Retinal pigment epithelial cell (primary cell): ENCODE data around the gene SLC7A14.

Experiments used
- DNase-seq: peaks from one replicate; pipeline ENCODE4 v3.0.0-alpha.2; 2010; ENCODE audit warnings: low read depth
- H3K4me3 ChIP-seq: 2 replicates; pipeline ENCODE4 v1.5.1; 2011; ENCODE audit warnings: mild to moderate bottlenecking, low read length, control low read depth, moderate library complexity
- TF ChIP-seq, protein P1 (sequence below): conservative IDR thresholded peaks from 2 replicates; pipeline ENCODE4 v1.5.1; 2011; ENCODE audit warnings: low read depth, low read length, control low read depth, inconsistent platforms

Gene SLC7A14

DNA sequence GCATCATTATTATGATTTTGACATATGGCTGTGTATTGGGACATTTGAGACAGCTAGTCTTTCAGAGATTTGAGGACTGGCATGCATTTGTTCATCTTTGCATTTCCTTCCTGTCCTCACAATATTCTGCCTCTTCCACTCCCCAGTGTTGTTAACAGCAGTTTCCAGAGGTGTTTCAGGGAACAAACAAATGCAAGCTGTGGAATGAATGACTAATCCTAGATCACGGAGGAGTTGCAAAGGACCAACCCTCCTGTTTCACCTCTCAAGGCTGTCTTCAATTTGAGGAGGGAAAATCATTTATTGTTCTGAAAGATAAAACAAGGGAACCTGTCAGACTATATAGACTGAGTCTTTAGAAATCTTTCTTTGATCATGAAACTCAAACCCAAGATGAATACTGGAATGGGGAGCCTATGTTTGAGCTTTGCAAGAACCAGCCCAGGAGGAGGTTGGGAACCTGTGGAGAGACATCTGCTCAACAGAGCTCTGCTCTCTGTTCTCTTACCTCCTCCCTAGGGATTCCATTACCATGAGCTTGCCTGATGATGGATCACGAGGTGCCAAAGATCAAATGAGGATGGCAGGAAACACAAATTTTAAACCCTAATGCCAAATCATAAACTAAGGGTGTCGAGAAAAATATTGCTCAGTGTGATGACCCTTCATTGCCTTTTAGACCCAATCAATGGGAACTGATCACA is 68.5 kb downstream of the SLC7A14 start:
- H3K4me3 ChIP-seq: no peak overlapping the region
- TF ChIP-seq, protein P1, sequence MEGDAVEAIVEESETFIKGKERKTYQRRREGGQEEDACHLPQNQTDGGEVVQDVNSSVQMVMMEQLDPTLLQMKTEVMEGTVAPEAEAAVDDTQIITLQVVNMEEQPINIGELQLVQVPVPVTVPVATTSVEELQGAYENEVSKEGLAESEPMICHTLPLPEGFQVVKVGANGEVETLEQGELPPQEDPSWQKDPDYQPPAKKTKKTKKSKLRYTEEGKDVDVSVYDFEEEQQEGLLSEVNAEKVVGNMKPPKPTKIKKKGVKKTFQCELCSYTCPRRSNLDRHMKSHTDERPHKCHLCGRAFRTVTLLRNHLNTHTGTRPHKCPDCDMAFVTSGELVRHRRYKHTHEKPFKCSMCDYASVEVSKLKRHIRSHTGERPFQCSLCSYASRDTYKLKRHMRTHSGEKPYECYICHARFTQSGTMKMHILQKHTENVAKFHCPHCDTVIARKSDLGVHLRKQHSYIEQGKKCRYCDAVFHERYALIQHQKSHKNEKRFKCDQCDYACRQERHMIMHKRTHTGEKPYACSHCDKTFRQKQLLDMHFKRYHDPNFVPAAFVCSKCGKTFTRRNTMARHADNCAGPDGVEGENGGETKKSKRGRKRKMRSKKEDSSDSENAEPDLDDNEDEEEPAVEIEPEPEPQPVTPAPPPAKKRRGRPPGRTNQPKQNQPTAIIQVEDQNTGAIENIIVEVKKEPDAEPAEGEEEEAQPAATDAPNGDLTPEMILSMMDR: no peak
- DNase-seq: no peak

DNA sequence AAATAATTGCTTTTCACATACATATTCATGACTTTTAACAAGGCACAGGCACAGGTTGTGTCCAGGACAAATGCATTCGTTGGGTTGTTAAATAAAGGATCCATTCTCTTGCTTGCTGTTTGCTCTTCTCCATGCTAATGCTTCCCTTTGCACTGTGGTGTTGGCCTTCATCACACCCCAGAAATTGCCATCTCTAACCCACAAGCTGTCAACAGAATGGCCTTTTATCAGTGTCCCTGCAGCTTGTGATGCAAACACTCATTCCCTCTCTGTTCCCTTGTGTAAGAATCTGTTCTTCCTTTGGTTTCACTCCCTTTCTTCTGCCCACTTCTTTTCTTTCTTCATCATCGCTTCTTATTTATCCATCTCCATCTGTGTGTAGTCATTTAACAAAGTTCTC is 72.2 kb downstream of the SLC7A14 start:
- H3K4me3 ChIP-seq: no peak overlapping the region
- TF ChIP-seq, protein P1: no peak
- no peak for DNase-seq

DNA sequence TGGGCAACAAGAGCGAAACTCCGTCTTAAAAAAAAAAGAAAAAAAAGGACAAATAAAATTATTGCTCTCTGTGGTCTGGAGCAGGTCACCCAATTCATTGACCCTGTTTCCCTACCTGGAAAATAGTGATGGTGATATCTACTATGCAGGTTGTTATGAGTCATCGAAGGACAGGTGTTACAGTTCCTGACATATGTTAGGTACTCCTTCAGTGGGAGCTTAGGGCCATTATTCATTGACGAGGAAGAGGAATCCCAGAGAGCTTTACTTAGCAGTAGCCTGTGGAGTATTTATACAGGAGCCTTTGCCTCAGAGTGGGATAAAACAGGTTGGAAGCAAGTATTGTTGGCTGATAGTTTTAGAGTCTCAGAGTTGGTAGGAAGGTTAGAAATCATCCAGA is 74.5 kb downstream of the SLC7A14 start:
- TF ChIP-seq, protein P1: no peak

DNA sequence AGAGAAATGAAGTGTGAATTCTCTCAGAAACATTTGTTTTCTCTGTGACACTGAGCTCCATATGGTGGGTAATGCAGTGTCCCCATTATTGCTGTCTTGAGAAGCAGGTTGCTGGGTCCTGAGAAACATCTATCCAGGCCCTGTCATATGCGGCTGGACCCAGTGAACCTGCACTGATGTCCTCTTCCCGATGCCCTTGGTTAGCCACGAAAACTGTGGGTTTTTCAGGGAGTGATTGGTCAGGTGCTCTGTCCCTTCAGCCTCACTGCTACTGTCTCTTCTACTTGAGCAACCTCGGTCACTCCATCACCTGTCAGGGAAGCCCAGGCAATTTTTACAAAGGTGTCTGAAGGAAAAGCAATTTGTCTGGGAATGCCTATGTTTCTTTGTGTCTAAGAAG is 77.0 kb downstream of the SLC7A14 start:
- DNase-seq: no peak
- no peak overlapping the region for H3K4me3 ChIP-seq
- TF ChIP-seq, protein P1: no peak

More for the DNA sequence above, 74.5 kb downstream of the SLC7A14 start:
- DNase-seq: no peak
- H3K4me3 ChIP-seq: no peak overlapping the region

DNA sequence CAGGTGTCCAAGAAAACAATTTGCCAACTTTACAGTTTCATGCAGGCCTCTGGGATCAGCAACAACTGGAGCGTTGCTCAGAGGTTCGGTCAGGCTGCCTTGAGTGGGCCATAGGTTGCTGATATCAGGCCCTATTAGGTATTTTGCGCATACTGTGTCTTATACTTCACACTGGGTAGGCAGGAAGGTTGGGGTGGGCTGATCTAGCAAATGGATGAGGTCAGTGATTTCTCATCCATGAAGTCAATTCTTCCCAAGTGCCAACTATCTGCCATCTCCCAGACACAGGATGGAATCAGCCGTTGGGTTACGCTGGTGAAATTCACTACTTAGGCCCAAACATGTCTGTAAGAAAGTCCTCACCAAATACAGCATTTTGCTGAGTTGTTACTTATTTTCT is 77.6 kb downstream of the SLC7A14 start:
- TF ChIP-seq, protein P1: no peak
- H3K4me3 ChIP-seq: no peak overlapping the region
- no peak for DNase-seq

DNA sequence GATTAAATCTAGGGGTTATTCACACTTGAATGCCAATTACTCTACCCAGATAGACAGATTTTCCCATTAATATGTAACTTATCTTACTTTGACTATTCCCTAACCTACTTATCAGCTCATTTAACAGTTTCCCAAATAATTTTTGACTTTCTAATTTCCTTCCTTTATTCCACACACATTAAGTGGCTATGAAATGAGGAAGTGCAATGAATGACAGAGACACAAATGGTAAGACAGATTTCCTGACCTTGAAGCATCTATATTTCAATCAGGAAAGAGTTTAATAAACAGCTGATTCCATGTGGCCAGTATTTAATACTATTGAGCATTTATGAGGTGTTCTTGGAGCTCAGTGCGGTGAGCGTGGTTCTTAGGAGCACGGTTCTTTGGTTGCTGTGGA is 78.8 kb downstream of the SLC7A14 start:
- H3K4me3 ChIP-seq: no peak overlapping the region
- TF ChIP-seq, protein P1: no peak
- no peak for DNase-seq

DNA sequence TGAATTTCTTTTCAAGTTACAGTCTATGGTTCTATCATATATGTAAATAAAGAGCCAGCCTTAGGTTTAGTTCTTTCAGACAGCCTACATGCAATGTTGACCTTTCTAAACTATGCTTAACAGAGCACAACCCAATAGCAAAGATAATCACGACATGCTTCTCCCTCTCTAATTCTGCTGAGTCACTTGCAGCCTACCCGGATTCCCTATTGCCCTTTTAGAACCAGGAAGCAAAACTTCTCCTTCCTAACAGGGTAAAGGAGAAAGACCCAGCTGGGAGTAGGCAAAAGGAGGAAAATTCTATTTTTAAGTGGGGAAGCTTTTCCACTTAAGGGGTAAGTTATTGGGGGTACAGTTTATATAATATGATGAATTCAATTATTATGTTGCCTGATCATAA is 79.3 kb downstream of the SLC7A14 start:
- H3K4me3 ChIP-seq: no peak overlapping the region
- DNase-seq: no peak
- TF ChIP-seq, protein P1: no peak
